Stimulated activated CD4-positive, alpha-beta T cell treated with anti-CD3 and anti-CD28 coated beads, Interleukin-1b, Interleukin-23, amount 100 ng/mL, for 24 hours (primary cell): ENCODE measurements around the gene PCDHA9.
"Not testable (repeated sequence)": the region's sequence is repeated elsewhere in the genome, so short reads cannot be mapped to it uniquely, and the experiment has no call there.

Experiments used
- DNase-seq, 4 experiments: peaks; one replicate each; pipeline ENCODE4 v3.0.0-alpha.2; 2020; ENCODE audit warnings: low read depth in 4 of 4, low spot score in 1 of 4

The PCDHA9 gene

GRCh38 chr5:140848139-140849102 lies at the start of gene PCDHA9:
Gene PCDHA9 (plus strand): TSS chr5:140848382. CDS start chr5:140848496, 114 bp downstream.
- not testable (repeated sequence) for DNase-seq

- no peak for DNase-seq
These were observed 47.2 kb upstream of the PCDHA9 start, which contains the start of gene PCDHA3 for GRCh38 chr5:140800816-140801493. Gene PCDHA3 (plus strand): TSS chr5:140801057.

- no peak for DNase-seq
These were observed 46.7 kb upstream of the PCDHA9 start for GRCh38 chr5:140801494-140801841.

GRCh38 chr5:140802381-140802780 lies 45.8 kb upstream of the PCDHA9 start:
- DNase-seq, result not testable (repeated sequence)

GRCh38 chr5:140802781-140803271 lies 45.4 kb upstream of the PCDHA9 start:
- no peak for DNase-seq

- no peak for DNase-seq
These were observed 41.1 kb upstream of the PCDHA9 start, which contains the start of gene PCDHA4 for GRCh38 chr5:140806834-140807775. Gene PCDHA4 (plus strand): TSS chr5:140807068.

GRCh38 chr5:140808241-140808888 lies 39.8 kb upstream of the PCDHA9 start:
- not testable (repeated sequence) for DNase-seq

GRCh38 chr5:140808889-140809291 lies 39.3 kb upstream of the PCDHA9 start:
- DNase-seq, result no peak

- DNase-seq, result no peak
These were observed 26.6 kb upstream of the PCDHA9 start, which contains the start of gene PCDHA5 for GRCh38 chr5:140821375-140822280. Gene PCDHA5 (plus strand): TSS chr5:140821613.

- no peak for DNase-seq
These were observed 25.9 kb upstream of the PCDHA9 start for GRCh38 chr5:140822281-140822629.

GRCh38 chr5:140822969-140823368 lies 25.2 kb upstream of the PCDHA9 start:
- DNase-seq, result not testable (repeated sequence)

- DNase-seq, result no peak
These were observed 24.7 kb upstream of the PCDHA9 start for GRCh38 chr5:140823475-140823874.

- DNase-seq, result no peak
These were observed 20.3 kb upstream of the PCDHA9 start, which contains the start of gene PCDHA6 for GRCh38 chr5:140827704-140828361. Gene PCDHA6 (plus strand): TSS chr5:140827960. CDS start chr5:140828092, 132 bp downstream.

- no peak for DNase-seq
These were observed 19.8 kb upstream of the PCDHA9 start for GRCh38 chr5:140828362-140828737.

- DNase-seq, result not testable (repeated sequence)
These were observed 18.4 kb upstream of the PCDHA9 start for GRCh38 chr5:140829511-140830501.

- no peak for DNase-seq
These were observed 14.2 kb upstream of the PCDHA9 start, which contains the start of gene PCDHA7 for GRCh38 chr5:140833993-140834392. Gene PCDHA7 (plus strand): TSS chr5:140834269. CDS start chr5:140834384, 115 bp downstream.

GRCh38 chr5:140834439-140835008 lies 13.7 kb upstream of the PCDHA9 start:
- DNase-seq, result not testable (repeated sequence)
